Loucy (cell line): ENCODE results near the gene COLGALT1.
A peak's percentile ranks its signal among the peaks of the same experiment; 100 is the strongest.
"Not testable (repeated sequence)": the region's sequence is repeated elsewhere in the genome, so short reads cannot be mapped to it uniquely, and the experiment has no call there.

ENCODE experiments used
- H2AFZ ChIP-seq: fragments of 200-600 bp; sonication (generic); 2 replicates; pipeline ENCODE4 v1.6.0; 2016; ENCODE audit warnings: antibody characterized with exemption, mild to moderate bottlenecking, low read length, moderate library complexity
- H3F3A ChIP-seq: fragments of 200-600 bp; 2 replicates; pipeline ENCODE4 v1.6.0; 2016; ENCODE audit warnings: antibody characterized with exemption, low read depth, mild to moderate bottlenecking
- H3K27me3 ChIP-seq: fragments of 200-600 bp; sonication (generic); 2 replicates; pipeline ENCODE4 v1.6.1; 2014; ENCODE audit warnings: low read length, mild to moderate bottlenecking; ENCODE audit not compliant: insufficient read depth, poor library complexity, severe bottlenecking
- H3K36me3 ChIP-seq: fragments of 200-600 bp; sonication (generic); 2 replicates; pipeline ENCODE4 v1.6.1; 2016; ENCODE audit warnings: low read length; ENCODE audit not compliant: insufficient read depth
- H3K4me1 ChIP-seq: fragments of 200-600 bp; sonication (generic); 2 replicates; pipeline ENCODE4 v1.5.1; 2014; ENCODE audit warnings: low read length, mild to moderate bottlenecking; ENCODE audit not compliant: insufficient read depth, poor library complexity, severe bottlenecking
- H3K4me2 ChIP-seq: fragments of 200-600 bp; sonication (generic); 2 replicates; pipeline ENCODE4 v1.6.0; 2014; ENCODE audit warnings: antibody characterized with exemption, low read length, low read depth, mild to moderate bottlenecking; ENCODE audit not compliant: poor library complexity, severe bottlenecking
- H3K4me3 ChIP-seq: fragments of 200-600 bp; sonication (generic); 2 replicates; pipeline ENCODE4 v1.5.1; 2014; ENCODE audit warnings: low read length, mild to moderate bottlenecking, mixed read lengths; ENCODE audit not compliant: poor library complexity, severe bottlenecking
- H3K79me2 ChIP-seq: fragments of 200-600 bp; sonication (generic); 2 replicates; pipeline ENCODE4 v1.6.1; 2014; ENCODE audit warnings: low read length; ENCODE audit not compliant: insufficient read depth
- H3K9ac ChIP-seq: fragments of 200-600 bp; sonication (generic); 2 replicates; pipeline ENCODE4 v1.6.0; 2014; ENCODE audit warnings: mild to moderate bottlenecking, low read depth, low read length, moderate library complexity; ENCODE audit not compliant: poor library complexity, severe bottlenecking
- H3K9me2 ChIP-seq: fragments of 200-600 bp; sonication (generic); replicated peaks from 2 replicates; pipeline ENCODE4 v1.6.1; 2016; ENCODE audit warnings: low read depth, low read length, mixed read lengths
- H3K9me3 ChIP-seq: fragments of 200-600 bp; sonication (generic); 2 replicates; pipeline ENCODE4 v1.6.1; 2014; ENCODE audit warnings: mild to moderate bottlenecking, antibody characterized with exemption, low read length, low read depth; ENCODE audit not compliant: insufficient read depth
- H4K20me1 ChIP-seq: fragments of 200-600 bp; sonication (generic); 2 replicates; pipeline ENCODE4 v1.6.0; 2014; ENCODE audit warnings: antibody characterized with exemption, low read length, mild to moderate bottlenecking; ENCODE audit not compliant: insufficient read depth, poor library complexity, severe bottlenecking
- EZH2phosphoT487 ChIP-seq: fragments of 200-600 bp; IDR thresholded peaks from 2 replicates; pipeline ENCODE4 v1.6.1; 2018; ENCODE audit warnings: antibody characterized with exemption, mild to moderate bottlenecking, moderate library complexity, borderline replicate concordance
- TF ChIP-seq, protein P1 (sequence below): fragments of 200-600 bp; sonication (generic); conservative IDR thresholded peaks from 2 replicates; pipeline ENCODE4 v1.5.1; 2014; ENCODE audit warnings: mild to moderate bottlenecking, antibody characterized with exemption, low read length

Gene COLGALT1

DNA sequence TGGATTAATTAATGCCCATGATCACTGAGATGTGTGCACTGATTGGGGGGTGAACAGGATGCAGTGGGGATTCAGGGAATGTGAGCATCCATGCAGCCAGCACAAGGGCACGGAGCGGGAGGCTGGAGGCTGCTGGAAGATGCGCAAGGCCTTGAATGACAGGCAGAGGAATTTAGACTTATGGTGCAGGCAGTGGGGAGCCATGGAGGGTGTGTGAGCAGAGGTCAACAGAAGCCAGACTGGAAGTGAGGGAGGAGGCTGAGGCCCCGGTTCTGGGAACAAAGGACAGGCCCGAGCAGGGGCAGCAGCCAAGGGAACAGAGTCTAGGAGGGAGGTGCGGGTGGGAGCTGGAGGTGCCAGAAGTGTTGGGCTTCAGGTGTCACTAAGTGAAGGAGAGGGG is 7.3 kb upstream of the COLGALT1 start:
- Histone ChIP-seq H3K27me3 (no peaks in the 10 kb centered on the region), H3K4me1 (peaks cover 4% of the 10 kb centered on the region), H3K4me3 (no peak overlapping the region), H2AFZ (no peak overlapping the region), H3K4me2 (no peak overlapping the region), H4K20me1 (no peaks in the 10 kb centered on the region), H3K9ac (no peak overlapping the region), H3K9me3 (no peaks in the 10 kb centered on the region), H3K9me2 (no peaks in the 10 kb centered on the region), H3F3A (no peaks in the 10 kb centered on the region), H3K79me2 (no peaks in the 10 kb centered on the region), H3K36me3 (no peaks in the 10 kb centered on the region)
- TF ChIP-seq, protein P1, sequence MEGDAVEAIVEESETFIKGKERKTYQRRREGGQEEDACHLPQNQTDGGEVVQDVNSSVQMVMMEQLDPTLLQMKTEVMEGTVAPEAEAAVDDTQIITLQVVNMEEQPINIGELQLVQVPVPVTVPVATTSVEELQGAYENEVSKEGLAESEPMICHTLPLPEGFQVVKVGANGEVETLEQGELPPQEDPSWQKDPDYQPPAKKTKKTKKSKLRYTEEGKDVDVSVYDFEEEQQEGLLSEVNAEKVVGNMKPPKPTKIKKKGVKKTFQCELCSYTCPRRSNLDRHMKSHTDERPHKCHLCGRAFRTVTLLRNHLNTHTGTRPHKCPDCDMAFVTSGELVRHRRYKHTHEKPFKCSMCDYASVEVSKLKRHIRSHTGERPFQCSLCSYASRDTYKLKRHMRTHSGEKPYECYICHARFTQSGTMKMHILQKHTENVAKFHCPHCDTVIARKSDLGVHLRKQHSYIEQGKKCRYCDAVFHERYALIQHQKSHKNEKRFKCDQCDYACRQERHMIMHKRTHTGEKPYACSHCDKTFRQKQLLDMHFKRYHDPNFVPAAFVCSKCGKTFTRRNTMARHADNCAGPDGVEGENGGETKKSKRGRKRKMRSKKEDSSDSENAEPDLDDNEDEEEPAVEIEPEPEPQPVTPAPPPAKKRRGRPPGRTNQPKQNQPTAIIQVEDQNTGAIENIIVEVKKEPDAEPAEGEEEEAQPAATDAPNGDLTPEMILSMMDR: no peak
- TF ChIP-seq EZH2phosphoT487: no peak

DNA sequence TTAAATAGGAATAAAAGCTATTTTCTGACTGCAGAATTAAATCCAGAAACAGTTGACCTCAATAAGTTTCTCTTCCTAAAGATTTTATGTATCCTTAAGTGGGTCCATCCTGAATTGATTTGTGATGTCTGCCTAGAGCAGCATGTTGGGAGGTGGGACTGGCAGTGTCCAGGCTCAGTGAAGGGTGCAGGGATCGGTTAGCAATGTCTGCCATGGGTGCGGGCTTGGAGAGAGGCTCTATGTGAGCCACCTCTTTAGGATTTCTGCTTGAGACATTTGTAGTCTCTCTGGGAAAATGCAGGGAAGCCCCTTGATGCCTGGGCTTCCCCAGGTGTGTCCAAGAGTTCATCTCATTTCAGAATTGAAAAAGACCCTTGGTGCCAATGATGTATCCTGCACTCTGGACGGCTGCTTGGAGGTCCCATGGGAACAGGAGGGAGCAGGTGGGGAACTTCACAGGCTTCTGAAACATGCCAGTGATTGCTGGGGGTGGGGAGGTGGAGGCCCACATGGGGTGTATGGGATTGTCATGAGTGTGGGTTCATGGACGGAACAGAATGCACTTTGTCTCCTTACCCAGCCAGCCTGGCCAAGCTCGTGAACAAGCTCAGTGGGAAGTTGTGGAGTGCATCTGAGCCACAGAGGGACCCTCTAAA is 6.2 kb upstream of the COLGALT1 start:
- Histone ChIP-seq H3K4me2 (no peak overlapping the region), H3K4me3 (no peak overlapping the region), H3K4me1 (peaks cover 9% of the 10 kb centered on the region), H3F3A (no peaks in the 10 kb centered on the region), H4K20me1 (no peaks in the 10 kb centered on the region), H3K9ac (no peak overlapping the region), H3K9me2 (no peaks in the 10 kb centered on the region), H3K9me3 (no peaks in the 10 kb centered on the region), H2AFZ (no peak overlapping the region), H3K27me3 (no peaks in the 10 kb centered on the region), H3K79me2 (no peaks in the 10 kb centered on the region), H3K36me3 (no peaks in the 10 kb centered on the region)
- TF ChIP-seq, protein P1: no peak
- no peak for TF ChIP-seq EZH2phosphoT487

DNA sequence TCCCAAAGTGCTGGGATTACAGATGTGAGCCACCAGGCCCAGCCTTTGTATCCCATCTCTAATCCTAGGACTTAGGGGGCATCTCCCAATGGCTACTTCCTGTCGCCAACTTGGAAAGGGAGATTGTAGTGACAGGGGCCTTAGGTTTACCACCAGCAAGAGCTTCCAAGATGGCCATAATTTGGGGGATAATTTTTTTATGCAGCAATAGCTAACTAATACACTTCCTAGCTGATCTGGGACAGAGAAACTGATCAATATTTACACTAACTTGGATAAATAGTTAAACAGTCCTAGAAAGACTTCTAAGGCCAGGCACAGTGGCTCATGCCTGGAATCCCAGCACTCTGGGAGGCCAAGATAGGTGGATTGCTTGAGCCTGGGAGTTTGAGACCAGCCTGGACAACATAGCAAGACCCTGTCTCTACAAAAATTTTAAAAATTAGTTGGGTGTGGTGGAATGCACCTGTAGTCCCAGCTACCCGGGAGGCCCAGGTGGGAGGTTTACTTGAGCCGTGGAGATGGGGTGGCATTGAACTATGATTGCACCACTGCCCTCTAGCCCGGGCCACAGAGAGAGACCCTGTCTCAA is 5.3 kb upstream of the COLGALT1 start:
- Histone ChIP-seq H3K9me2 (no peaks in the 10 kb centered on the region), H3K4me2 (no peak overlapping the region), H3K9ac (no peak overlapping the region), H3K27me3 (no peaks in the 10 kb centered on the region), H3K9me3 (no peaks in the 10 kb centered on the region), H4K20me1 (no peaks in the 10 kb centered on the region), H3K4me3 (no peak overlapping the region), H3F3A (no peaks in the 10 kb centered on the region), H3K79me2 (no peaks in the 10 kb centered on the region), H2AFZ (no peak overlapping the region), H3K36me3 (no peaks in the 10 kb centered on the region), H3K4me1 (peaks cover 9% of the 10 kb centered on the region)
- TF ChIP-seq, protein P1: no peak
- TF ChIP-seq EZH2phosphoT487: no peak

DNA sequence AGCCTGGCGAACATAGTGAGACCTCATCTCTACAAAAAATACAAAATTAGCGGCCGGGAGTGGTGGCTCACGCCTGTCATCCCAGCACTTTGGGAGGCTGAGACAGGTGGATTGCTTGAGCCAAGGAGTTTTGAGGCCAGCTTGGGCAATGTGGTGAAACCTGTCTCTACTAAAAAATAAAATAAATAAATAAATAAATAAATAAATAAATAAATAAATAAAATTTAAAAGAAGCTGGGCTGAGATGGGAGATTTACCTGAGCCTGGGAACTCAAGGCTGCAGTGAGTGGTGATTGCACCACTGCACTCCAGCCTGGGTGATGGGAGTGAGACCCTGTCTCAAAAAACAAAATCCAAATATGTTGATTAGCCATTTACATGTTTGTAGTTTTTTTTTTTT is 2.7 kb upstream of the COLGALT1 start:
- peak overlapping the region; percentile 45 for H3K4me2 ChIP-seq
- not testable (repeated sequence) for H3K36me3 ChIP-seq, H3F3A ChIP-seq

More for the DNA sequence above, 2.7 kb upstream of the COLGALT1 start:
- H3K27me3 ChIP-seq, H3K9me3 ChIP-seq, H3K9me2 ChIP-seq, H4K20me1 ChIP-seq, H3K4me3 ChIP-seq: not testable (repeated sequence)
- peaks cover 21% of the 10 kb centered on the region for H3K4me1 ChIP-seq
- peak overlapping the region; percentile 29 for H3K9ac ChIP-seq
- 0 out of 2 replicates have a peak overlapping the region, but pooled peaks have one; percentile 25 for H2AFZ ChIP-seq
- peaks cover 22% of the 10 kb centered on the region for H3K79me2 ChIP-seq
